GM12891 (cell line): ENCODE data around the gene TRPM1.

Experiments
- POLR2A ChIP-seq: IDR thresholded peaks from 2 replicates; pipeline ENCODE4 v1.6.1; 2011; ENCODE audit warnings: low read depth, low read length, control low read depth
- POLR2AphosphoS5 ChIP-seq: IDR thresholded peaks from 2 replicates; pipeline ENCODE4 v1.6.1; 2011; ENCODE audit warnings: low read depth, low read length, control low read depth
- POU2F2 ChIP-seq: IDR thresholded peaks from 2 replicates; pipeline ENCODE4 v1.6.1; 2011; ENCODE audit warnings: low read depth, mild to moderate bottlenecking, control low read depth, low read length, moderate library complexity
- SPI1 ChIP-seq: IDR thresholded peaks from 2 replicates; pipeline ENCODE4 v1.6.1; 2011; ENCODE audit warnings: low read depth, low read length, control low read depth
- TAF1 ChIP-seq: IDR thresholded peaks from 2 replicates; pipeline ENCODE4 v1.6.1; 2011; ENCODE audit warnings: low read depth, low read length, control low read depth

GRCh38 chr15:31135523-31135922 is 34.0 kb upstream of the TRPM1 start:
- TF ChIP-seq POLR2A (no peak), TAF1 (no peak), POLR2AphosphoS5 (no peak), POU2F2 (no peak), SPI1 (no peak)
